GM21529 (cell line): Measurements from ENCODE around the gene WDR7.

ENCODE experiments used
- ATAC-seq: cut with Tn5 transposase; IDR thresholded peaks from one replicate; pipeline ENCODE4 v1.9.1; 2021; ENCODE audit not compliant: unreplicated experiment

The WDR7 gene

DNA sequence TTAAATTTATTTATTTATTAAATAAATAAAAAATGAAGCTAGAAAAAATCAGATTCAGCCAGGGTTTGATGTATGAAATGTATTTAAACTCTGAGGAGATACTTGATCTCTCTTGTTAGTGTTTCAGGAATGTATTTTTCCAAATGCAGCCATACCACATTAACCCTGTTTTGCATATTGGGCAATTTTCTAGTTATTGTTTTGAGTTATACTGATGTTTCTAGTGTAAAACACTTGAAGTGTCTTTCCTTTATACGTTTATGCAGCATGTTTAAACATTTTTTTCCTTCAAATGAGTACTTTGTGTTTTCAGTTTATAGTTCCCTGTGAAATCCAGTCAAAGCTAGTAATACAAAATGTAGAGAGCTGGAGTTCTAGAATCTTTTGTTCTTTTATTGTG is 69.9 kb downstream of the WDR7 start:
- ATAC-seq = no peak

DNA sequence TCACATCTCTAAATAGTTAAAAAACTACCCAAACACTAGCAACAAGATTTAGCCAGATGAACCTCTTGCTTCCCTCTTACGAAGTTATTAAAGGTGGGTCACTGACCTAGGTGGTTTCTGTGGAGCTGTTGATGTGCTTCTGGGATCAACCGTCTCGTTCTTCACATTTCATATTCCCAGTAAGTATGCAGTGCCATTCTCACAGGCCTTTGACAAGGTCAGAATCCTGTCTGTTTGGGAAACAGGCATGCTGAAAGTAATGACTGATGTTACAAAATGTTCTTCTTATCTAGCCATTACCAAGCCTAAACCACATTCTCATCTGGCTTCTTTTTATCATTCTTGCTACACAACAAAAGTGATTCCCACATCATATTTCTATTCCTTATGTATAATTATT is 70.3 kb downstream of the WDR7 start:
- no peak for ATAC-seq

DNA sequence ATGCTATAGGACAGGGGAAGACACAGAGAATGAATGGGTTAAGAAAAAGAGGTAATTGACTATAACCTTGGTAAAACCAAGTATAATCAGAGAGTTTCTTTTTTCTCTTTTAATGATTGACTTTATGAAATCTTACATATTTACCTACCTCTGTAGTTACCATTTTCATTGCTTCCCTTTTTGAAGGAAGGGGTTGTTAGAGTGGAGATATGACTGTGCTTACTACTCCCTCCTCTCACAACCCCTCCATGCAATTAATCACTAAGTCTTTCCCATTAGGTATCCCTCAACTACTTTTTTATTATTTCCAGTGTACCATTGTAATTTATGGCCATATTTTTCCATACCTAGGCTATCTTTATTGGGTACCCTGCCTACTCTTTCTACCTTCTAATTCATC is 71.4 kb downstream of the WDR7 start:
- no peak for ATAC-seq

DNA sequence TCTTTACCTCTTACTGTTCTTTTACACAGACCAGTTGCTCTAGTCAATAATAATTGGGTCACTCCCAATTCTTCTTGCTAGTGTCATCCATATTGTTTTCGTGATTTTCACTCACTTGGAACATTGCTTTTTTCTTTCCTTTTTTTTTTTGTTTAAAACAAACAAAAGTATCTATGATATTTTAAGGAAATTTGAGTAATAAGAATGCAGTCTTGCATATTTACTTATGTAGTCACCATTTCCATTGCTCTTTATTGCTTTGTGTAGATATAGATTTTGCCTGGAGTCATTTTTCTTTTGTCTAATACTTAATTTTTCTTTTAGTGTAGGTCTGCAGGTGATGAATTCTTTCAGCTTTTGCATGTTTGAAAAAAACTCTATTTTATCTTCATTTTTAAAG is 71.9 kb downstream of the WDR7 start:
- ATAC-seq = no peak

DNA sequence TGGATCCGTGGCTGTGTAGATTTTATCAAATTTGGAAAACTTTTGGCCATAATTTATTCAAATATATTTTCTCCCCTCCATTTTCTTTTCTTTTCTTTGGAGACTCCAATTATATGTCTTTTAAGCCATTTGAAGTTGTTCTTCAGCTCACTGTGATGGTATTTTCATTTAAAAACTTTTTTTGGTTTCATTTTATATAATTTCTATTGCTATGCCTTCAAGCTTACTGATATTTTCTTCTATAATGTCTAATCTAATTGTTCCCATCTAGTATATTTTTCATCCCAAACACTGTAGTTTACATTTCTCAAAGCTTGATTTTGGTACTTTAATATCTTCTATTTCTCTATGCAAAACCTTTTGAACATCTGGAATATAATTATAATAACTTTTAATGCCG is 72.5 kb downstream of the WDR7 start:
- no peak for ATAC-seq

DNA sequence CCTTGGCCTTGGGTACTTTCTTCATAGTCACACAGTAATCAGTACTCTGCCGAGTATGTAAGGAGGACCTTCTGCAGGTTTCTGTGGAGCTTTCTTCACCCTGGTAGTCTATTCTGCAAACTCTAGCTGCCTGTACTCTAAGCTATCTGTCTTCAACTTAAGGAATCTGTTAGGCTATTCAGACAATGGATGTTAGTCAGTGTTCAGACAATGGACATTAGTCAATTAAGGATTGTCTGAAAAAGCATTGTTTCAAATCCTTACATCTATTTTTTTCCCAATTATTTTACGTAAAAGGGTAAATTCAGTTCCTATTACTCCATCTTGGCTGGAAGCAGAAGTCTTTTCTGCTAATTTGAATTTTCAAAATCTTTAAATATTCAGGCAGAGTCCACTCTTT is 75.7 kb downstream of the WDR7 start:
- ATAC-seq = no peak

DNA sequence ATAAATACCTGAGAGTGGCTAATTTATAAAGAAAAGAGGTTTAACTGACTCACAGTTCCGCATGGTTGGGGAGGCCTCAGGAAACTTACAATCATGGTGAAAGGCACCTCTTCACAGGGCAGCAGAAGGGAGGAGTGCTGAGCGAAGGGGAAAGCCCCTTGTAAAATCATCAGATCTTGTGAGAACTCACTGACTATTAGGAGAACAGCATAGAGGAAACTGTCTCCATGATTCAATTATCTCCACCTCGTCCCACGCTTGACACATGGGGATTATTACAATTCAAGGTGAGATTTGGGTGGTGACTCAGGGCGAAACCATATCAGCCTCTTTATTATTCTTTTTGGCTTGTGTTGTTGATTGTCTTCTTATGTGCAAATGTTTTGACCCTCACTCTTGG is 76.2 kb downstream of the WDR7 start:
- ATAC-seq = no peak

DNA sequence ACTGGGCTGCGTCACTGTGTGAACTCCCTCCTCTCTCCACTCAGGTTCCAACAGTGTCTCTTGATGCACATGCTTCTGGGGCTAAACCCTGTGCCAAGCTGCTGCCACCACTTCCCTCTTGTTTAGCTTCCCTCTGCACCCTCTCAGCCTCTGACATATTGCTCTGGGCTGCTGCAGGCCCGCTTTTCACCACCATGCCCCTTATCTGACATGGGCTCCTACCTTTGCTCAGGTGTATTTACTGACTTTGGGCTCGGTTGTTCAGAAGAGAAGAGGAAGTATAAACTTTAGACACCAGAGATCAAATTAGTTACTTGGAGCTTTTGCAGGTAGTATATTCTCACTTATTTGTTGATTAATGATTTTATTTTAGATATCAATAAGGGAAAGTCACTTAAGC is 77.6 kb downstream of the WDR7 start:
- ATAC-seq = no peak

DNA sequence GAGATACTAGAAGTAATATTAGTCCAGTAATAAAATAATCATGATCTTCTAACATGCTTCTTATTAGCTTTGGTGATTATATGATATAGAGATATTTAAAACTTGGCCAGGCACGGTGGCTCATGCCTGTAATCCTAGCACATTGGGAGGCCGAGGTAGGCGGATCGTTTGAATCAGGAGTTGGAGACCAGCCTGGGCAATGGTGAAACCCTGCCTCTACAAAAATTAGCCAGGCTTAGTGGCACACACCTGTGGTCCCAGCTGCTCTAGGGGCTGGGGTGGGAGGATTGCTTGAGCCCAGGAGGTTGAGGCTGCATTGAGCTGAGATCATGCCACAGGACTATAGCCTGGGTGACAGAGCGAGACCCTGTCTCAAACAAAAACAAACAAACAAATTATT is 87.0 kb downstream of the WDR7 start:
- no peak for ATAC-seq

DNA sequence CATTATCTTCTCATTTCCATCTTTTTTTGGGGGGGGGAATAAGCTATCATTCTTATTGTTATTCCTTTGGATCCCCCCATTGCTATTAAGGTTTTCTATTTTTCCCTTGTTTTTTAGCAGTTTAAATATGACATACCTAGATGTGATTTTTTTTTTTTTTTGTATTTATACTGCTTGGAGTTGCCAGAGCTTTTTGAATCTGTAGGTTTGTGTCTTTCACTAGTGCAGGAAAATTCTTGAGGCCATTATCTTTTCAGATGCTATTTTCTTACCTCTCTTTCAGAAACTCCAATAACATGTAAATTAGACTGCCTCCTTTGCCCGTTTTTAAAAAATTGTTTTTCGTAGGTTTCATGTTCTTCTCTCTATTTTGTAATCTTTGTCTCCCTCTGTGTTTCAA is 88.6 kb downstream of the WDR7 start:
- ATAC-seq = no peak

DNA sequence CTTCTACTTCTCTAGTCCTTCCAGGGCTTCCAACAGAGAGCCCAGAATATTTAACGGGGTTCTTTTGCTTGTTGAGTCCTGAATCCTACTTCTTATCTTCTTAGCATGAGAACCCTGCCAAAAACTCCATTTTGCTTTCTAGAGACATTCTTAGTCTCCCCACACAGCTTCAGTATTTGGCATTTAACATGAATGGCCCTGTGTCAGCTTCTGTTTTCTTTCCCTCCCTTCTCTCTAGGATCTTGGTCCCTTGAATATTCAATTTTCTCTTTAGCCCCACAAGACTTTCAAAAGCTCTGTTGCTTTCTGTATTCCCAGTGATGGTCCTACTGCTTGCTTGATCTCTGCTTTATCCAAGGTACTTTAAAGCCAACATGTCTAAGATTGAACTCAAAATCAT is 89.5 kb downstream of the WDR7 start:
- ATAC-seq = no peak

DNA sequence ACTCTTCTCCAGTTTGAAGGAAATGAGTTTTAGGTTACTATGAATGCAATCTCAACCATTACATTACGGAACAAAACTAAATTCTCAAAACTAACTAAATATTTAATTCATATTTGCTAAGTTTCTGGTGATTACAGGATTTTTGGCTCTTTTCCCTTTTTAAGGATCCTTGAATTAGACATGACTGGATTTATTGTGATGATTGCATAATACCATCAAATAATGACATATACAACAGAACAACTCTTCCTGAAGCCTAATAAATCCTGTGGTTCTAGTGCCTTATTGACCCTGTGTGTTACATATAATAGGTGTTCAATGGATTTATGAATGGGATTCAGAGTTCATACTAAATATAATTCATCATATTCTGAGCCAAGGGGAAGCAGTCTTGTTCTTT is 90.5 kb downstream of the WDR7 start:
- ATAC-seq = no peak

DNA sequence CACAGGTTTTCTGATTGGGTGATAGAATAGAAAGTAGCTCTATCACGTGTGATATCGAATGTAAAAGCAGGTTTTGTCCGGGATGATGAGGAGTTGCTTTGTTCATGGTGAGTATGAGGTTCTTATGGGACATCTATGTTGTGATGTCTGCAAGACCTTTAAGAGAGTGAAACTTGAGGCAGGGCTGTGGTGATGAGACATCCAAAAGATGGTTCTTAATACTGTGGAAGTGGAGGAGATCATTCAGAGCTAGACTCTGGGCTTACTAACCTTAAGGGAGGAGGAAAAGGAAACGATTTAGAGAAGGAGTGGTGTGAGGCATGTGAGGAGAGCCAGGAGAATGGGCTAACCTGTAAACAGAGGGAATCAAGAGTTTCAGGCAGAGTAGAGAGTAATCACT is 92.0 kb downstream of the WDR7 start:
- ATAC-seq = no peak

DNA sequence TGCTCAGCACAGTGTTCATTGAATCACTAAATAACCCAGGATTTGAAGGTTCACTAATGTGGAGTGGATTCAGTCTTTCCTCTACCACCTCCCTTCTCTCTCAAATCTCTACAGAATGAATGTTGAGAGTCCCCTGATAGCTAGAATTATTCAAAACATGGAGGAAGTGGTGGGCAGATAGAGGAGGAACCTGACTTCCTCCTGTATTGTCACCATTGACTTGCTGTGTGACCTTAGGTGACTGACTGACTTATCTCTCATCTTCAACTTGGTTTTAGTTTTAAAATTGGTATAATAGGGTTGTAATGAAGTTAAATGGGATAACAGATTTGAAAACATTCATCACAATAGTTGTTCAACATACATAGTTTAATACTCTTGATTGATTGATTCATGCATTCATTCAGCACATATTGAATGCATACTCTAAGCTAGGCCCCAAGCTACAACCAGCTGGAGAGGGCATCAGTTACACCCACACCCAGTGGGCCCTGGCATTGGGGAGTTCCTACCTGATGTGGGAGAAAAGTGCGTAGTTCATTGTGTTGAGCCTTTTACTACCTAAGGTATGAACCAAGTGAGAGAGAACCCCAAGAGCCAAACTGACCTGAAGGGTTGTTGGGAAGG is 96.0 kb downstream of the WDR7 start:
- peak; percentile 71 for ATAC-seq

DNA sequence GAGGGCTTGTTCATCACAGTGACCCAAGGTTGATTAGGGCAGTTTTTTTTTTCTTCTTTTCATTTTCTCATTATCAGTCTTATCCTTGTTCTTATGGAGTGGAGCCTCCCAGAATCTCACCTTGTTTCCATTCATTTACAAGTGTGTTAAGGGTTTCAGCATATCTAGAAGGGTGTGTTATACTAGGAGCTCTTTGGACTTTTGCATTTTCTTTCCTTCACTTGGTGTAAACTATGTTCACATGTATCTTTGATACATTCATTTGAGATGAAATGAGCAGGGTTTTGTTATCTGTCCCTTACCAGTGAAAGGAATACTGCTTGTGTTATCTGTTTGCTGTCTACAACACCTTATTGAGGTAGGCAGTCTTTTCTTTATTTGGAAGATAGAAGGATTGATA is 96.7 kb downstream of the WDR7 start:
- no peak for ATAC-seq

DNA sequence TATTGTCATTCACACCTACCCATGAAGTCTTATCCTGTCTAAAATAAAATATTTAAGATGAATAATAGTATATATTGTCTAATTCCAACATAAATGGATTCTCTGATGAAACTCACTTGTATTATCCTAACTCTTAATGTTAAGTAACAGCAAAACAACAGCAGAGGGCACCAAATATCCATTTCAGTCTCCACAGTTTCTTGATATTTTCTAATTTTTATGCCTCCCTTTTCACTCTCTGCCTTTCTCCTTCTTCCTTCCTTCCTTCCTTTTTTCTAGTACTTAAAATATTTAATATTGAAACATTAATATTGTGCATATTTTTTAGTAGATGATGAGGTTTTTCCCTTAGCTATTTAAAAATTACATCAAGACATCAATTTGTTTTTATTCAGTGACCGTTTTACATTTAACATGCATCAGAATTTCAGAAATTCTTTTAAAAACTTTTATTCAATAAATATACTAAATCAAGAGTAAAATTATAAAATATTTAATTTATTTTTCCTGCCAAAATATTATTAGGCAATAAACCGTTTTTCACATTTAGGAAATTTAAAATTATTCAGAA is 97.6 kb downstream of the WDR7 start:
- ATAC-seq = no peak

DNA sequence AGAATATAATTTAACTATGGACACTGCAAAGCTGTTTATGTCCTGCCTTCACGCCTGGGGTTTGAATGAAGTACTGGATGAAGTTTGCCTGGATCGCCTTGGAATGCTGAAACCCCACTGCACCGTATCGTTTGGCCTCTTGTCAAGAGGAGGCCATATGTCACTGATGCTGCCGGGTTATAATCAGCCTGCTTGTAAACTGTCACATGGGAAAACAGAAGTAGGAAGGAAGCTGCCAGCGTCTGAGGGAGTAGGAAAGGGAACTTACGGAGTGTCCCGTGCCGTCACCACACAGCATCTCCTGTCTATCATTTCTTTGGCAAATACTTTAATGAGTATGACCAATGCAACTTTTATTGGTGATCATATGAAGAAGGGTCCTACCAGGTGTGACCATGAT is 105.8 kb downstream of the WDR7 start:
- no peak for ATAC-seq

DNA sequence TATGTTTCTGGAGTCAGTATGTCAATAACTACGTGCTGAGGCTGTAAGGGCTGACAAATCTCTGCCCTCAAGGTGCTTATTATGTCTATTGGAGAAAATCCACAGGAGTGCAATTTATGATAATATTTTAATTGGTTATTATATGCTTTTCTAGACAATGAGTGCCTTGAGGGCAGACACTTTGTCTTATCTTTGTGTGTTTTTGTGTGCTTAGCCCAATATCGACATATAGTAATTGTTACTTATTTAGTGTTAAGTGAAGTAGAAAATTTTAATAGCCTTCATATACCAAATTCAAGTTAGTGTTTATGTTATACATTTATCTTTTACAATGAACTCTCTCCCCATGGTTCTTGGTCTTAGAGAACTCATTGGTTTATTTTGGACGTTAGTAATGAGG is 118.9 kb downstream of the WDR7 start:
- ATAC-seq = no peak

DNA sequence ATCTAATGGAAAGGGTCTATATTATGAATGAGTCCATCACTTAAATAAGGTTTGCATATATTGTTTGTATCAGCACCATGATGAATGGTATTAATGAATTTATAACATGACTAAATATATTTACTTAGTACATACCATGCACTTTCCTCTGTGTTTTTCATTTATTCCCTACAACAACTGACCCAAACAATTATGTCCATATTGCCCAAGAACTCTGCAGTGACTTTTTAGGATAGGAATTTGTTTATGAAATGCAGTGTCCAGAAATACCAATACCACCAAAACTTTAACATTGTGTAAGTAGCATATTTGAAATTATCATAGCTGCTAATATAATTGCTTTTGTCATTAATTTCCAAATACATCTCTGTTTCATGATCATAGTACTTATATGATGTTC is 119.7 kb downstream of the WDR7 start:
- no peak for ATAC-seq

DNA sequence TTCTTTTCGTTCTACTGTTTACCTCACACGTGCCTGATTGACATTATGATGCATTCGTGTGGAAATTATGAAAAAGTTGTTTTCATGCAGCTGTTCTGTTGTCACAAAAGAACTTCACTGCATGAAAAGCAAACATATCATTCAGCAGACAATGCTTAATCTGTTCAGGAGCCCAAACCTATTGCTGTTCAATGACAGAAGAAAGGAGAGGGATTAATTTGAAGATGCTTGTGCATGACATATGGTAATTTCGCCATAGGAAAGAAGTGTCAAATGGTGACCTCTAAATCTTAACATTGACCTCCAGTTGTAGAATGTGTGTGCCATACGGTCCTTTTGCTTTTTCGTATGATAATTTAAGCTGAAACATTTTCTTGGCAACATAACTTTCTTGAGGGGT is 124.5 kb downstream of the WDR7 start:
- no peak for ATAC-seq

DNA sequence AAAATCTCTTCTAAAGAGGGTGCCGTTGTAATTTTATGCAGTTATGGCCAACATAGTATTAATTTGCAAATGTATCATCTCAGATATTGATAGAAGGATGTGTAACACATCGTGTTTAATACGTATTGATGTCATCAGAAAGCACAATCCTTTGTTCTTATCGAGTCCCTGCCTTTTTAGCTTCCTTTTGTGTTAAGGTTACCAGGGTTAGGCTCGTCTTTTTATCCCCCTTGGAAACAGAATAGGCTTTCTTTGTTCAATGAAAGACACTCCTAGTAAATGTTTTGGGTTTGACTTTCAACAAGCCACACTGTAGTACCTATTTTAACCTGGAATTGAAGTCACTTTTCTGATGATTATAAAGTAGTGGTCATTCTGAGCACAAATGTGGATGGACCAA is 136.2 kb downstream of the WDR7 start:
- ATAC-seq = no peak

DNA sequence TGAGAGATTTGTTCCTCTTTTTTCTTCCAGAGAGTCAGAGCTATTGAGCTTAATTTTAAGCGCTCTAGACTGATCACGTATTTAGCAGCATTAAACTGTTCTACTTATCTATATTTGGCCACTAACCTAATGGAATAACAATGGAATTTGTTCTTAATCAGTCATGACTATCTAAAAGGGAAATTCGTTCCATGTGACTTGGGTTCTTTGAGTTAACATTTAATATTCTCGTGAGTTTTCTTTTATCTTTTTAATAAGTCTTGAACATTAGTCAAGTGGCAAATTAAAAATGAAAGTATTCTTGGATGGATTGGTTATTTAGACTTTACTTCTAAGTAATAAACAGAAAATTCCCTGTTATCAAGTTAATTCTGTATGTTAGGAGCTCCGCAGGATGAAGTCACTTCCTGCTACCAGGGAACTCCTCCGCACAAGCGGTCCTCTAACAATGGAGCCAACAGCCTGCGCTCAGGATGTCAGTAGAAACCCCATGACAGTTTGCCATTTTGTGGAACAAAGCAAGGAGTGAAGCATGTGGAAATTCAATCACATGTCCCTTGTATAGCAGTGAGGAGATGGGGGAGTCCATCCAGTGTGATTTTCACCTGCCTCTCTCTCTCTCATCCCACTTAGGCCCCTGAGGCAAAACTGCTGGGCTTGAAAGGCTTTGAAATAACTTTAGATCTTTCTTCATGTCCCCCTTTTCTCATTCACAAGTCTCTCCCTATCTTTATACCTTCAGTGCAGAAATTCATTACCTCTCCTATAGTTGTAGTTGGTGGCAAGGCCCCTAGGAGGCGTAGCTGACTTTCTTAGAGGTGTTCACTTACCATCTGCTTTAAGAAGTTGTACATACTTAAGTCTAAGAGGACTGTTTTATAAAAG is 138.1 kb downstream of the WDR7 start:
- peak; percentile 58 for ATAC-seq

DNA sequence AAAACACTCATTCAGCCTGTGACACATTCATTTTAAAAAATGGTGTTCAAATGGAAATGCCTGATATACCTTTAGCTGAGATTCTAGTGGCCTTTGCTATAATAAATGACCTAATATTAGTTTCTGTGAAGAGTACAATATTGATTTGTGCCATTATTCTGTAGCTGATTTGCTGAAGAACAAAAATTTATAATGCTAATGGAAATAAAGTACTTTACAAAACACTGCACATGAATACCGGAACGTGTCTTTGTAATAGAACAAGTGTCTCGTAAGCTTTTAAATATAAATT is 138.7 kb downstream of the WDR7 start:
- ATAC-seq = no peak
